HG03571 (cell line): ENCODE data around the gene RNASEH2B.

Experiments
- ATAC-seq: cut with Tn5 transposase; IDR thresholded peaks from one replicate; pipeline ENCODE4 v1.9.1; 2021; ENCODE audit not compliant: unreplicated experiment

The RNASEH2B gene, protein sequence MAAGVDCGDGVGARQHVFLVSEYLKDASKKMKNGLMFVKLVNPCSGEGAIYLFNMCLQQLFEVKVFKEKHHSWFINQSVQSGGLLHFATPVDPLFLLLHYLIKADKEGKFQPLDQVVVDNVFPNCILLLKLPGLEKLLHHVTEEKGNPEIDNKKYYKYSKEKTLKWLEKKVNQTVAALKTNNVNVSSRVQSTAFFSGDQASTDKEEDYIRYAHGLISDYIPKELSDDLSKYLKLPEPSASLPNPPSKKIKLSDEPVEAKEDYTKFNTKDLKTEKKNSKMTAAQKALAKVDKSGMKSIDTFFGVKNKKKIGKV

GRCh38 chr13:50909605-50910484 is at the start of gene RNASEH2B:
RNASEH2B (plus strand) TSS chr13:50909791; CDS start chr13:50910077, 286 bp downstream.
- ATAC-seq: peak; percentile 64

DNA sequence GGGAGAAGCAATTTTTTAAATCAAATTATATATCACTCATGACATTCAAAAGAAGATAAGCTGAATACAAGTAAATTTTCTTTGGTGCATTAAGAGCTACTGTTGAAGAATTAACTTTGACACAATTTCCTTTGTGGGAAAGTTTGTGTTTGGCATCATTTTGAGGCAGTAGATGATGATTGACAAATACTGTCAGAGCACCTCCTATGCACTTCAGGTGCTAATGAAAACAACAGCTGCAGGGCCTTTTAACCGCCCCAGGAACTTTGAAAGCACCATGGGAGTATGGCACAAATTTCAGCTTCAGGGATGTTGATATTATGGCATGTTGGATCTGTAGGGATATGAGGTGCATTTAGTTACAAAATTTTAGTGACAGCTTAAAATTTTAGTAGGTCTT is 45.1 kb upstream of the RNASEH2B start:
- ATAC-seq: no peak

GRCh38 chr13:50866817-50867636 is 42.6 kb upstream of the RNASEH2B start:
- no peak for ATAC-seq

DNA sequence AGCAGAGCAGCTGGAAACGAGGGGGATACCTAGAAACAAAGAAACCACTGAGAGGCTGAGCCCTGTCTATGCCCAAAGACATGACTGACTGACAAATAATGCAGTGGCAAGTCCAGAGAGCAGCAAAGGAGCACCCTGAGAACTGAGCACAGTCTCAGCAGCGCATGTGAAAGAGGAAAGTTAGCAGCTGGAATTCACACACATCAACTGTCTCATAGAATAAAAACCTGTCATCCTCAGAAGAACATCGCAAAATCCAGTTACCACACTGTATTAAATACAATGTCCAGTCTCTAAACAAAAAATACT is 42.0 kb upstream of the RNASEH2B start:
- no peak for ATAC-seq

DNA sequence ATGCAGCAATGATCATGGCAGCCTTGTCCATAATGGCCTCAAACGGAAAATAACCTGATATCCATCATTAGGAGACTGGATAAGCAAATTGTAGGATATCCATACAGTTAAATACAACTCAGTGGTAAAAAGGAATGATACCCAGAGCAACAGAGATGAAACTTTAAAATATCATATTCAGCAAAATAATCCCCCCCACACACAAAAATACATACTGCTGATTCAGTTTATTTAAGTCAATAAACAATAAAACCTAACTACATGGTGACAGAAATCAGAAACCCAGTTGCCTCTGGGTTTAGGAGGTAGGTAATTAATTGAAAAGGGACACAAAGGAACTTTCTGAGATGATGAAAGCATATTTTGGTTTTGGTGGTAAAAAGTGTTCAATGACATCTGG is 38.2 kb upstream of the RNASEH2B start:
- ATAC-seq: no peak

DNA sequence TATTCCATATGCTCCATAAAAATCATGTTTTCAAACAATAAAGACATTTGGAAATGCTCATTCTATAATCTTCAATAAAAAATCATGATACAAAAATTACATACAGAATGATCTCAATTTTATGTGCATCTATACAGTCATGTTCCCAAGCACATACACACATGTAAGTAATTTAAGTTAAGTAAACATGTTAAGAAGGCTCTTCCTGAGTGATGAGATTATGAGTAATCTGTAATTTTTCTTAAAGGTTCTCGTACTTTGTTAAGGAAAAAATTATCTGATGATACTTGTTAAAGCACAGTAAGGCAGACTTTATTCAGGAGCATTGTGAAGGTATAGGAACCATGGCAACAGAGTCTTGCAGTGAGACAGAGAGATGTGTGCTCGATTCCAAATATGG is 36.1 kb upstream of the RNASEH2B start:
- ATAC-seq: no peak

DNA sequence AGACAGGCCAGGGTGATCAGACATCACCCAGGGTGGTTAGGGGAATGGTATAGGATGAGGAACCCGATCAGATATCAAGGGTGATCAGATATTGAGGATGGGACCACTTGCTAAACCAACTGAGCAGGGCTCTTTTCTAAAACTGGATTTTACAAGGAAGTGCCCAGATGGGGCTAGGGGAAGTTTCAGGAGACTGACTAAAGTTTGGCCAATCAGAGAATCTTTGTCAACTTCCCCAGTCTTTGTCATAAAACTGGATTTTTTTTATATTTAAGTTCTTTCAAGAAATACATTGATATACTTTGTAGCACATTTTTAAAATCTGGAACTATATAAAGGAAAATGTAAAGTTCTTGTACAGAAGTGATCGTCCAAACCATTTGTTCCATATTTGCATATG is 35.6 kb upstream of the RNASEH2B start:
- no peak for ATAC-seq

- no peak for ATAC-seq
Observed at GRCh38 chr13:50882816-50883435, 26.7 kb upstream of the RNASEH2B start.

DNA sequence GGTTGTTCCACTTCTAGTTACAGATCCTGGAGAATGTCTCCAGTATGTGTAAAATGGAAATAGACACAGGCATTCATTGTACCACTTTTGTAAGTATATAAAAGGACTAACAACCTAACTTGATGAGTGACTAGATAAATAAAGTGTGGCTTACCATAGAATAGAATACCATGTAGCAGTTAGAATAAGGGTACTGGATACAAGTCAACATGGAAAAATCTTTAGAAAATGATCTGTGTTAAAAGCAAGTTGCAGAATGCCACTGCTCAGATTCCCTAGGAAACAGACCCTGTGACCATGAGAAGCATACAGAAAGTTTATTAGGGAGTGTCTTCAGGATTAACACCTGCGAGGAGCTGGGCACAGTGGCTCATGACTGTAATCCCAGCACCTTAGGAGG is 25.9 kb upstream of the RNASEH2B start:
- ATAC-seq: no peak

DNA sequence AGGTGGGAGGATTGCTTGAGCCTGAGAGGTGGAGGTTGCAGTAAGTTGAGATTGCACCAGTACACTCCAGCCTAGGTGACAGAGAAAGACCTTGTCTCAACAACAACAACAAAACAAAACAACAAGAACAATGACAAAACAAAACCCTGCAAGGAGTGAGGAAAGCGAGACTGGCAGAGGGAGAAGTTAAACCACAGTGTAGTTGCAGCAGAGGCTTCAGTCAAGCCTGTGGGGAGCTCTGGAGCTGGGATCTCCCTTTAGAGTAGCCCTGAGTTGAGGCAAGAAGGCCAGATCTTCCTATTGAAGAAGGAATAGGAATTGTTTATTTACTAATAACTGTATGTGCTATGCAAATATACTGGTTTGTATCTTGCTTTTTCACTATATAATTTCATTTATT is 25.3 kb upstream of the RNASEH2B start:
- no peak for ATAC-seq

- no peak for ATAC-seq
Observed at GRCh38 chr13:50887151-50887550, 22.4 kb upstream of the RNASEH2B start.

- ATAC-seq: no peak
Observed at GRCh38 chr13:50888362-50888761, 21.2 kb upstream of the RNASEH2B start.

DNA sequence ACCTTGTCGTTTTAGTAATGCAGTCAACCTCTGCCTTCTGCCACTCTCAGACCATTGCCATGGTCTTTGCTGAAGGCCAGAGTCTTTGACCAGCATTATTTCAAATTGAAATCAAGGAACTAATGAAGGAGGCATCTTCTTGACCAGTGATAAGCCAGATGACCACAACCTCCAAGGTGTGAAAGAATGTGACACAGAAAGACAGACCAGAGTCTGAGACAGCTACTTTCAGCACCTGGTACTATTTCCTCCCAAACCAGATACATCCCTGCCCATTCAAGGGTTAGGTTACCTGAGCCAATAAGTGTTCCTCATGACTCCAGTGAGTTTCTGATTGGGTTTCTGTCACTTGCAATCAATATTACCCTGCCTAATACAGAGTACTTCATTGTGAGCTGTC is 20.3 kb upstream of the RNASEH2B start:
- ATAC-seq: no peak

DNA sequence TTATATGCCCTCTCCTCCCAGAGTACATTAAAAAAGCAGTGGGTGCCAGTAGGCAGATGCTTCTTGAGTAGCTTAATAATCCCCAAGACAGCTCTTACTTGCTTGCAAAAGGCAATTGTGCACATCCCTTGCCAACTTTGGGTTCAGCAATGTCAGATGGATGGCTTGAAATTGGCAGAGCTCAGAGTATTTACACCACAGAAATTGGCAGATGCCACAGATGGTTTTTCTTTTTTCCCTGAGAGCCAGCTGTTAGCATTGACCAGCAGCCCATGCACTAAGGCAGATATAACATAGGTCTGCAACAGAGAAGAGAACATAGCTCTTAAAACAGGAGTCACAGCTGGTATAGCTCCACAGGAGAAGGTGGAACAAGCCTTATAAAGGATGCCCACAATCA is 18.4 kb upstream of the RNASEH2B start:
- ATAC-seq: no peak

GRCh38 chr13:50892210-50892944 is 17.2 kb upstream of the RNASEH2B start:
- no peak for ATAC-seq

- peak; percentile 84 for ATAC-seq
Observed at GRCh38 chr13:50893211-50893852, 16.3 kb upstream of the RNASEH2B start.

- ATAC-seq: no peak
Observed at GRCh38 chr13:50894012-50894411, 15.6 kb upstream of the RNASEH2B start.

DNA sequence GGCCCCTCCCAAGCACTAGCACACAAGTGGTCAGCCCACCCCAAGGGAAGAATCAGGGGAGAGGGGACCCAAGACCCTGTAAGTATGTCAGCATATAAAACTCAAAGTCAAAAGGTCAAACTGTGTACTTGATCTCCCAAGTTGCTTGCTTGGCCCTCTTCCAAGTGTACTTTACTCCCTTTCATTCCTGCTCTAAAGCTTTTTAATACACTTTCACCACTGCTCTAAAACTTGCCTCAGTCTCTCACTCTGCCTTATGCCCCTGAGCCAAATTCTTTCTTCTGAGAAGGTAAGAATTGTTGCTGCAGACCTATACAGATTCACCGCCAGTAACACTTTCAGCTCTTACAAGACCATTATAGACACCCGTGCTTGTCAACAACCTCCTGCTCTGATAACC is 15.1 kb upstream of the RNASEH2B start:
- ATAC-seq: no peak

DNA sequence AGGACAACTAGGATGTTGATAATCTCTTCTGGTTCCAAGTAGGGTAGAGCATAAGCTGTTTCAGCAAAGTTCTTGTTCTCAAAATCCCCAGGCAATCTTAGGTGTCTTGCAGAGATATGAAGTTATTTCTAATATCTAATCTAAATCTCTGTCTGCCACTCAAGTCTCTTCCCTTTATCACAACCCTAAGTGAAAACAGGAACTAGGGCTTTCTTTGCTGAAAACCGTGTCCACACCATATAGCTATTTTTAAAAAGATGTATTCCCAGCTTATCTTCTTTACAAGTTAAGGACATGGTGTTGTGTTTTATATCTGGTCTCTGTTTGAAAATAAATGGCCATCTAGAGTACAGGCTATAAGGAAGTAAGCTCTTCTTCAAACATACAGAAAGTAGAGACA is 11.3 kb upstream of the RNASEH2B start:
- ATAC-seq: no peak

GRCh38 chr13:50901701-50902100 is 7.9 kb upstream of the RNASEH2B start:
- no peak for ATAC-seq
